Mesothelial cell of epicardium (in vitro differentiated cells): ENCODE results near the gene CDK6. TPM values are rescaled to one million over a fixed set of nuclear protein-coding genes. Genes with fewer than 3 reads are reported as not detected.
A peak's percentile ranks its signal among the peaks of the same experiment; 100 is the strongest.

Experiments
- DNase-seq, 2 experiments: peaks; one replicate each; pipeline ENCODE4 v3.0.0; 2021; ENCODE audit warnings: low spot score in 2 of 2; ENCODE audit not compliant: unreplicated experiment in 2 of 2
- H3K27ac Mint-ChIP-seq: 2 replicates; pipeline ENCODE4 v1.8.0; 2021; ENCODE audit warnings: mixed read lengths
- H3K27me3 Mint-ChIP-seq: 2 replicates; pipeline ENCODE4 v1.8.0; 2021; ENCODE audit warnings: low read depth, mixed read lengths
- H3K36me3 Mint-ChIP-seq: 2 replicates; pipeline ENCODE4 v1.8.0; 2021; ENCODE audit warnings: mixed read lengths
- H3K4me1 Mint-ChIP-seq: 2 replicates; pipeline ENCODE4 v1.8.0; 2021; ENCODE audit warnings: mixed read lengths
- H3K4me3 Mint-ChIP-seq: 2 replicates; pipeline ENCODE4 v1.8.0; 2021; ENCODE audit warnings: mild to moderate bottlenecking, moderate library complexity, mixed read lengths
- H3K9me3 Mint-ChIP-seq: 2 replicates; pipeline ENCODE4 v1.8.0; 2021; ENCODE audit warnings: mixed read lengths
- CTCF ChIP-seq: fragments of 200-600 bp; sonication (generic); IDR thresholded peaks from one replicate; pipeline ENCODE4 v1.5.0; 2021; ENCODE audit warnings: antibody characterized with exemption; ENCODE audit not compliant: unreplicated experiment
- total RNA-seq: library from RNA; stranded (reverse); gene quantifications from 3 replicates; pipeline ENCODE4 v1.2.1, GENCODE V29; 2021

CDK6 gene
- total RNA-seq, 1 donor from 2014 or later, result 138 TPM

- Mint-ChIP-seq H3K27me3 (no peaks in the 10 kb centered on the region), H3K9me3 (peaks cover 8% of the 10 kb centered on the region), H3K4me1 (peaks cover 6% of the 10 kb centered on the region), H3K27ac (no peak overlapping the region), H3K4me3 (no peak overlapping the region), H3K36me3 (peaks cover 19% of the 10 kb centered on the region)
- DNase-seq, result no peak
- TF ChIP-seq CTCF, result no peak
Measured at GRCh38 chr7:92730808-92731207, 105.6 kb downstream of the CDK6 start.

GRCh38 chr7:92729751-92730150, 106.6 kb downstream of the CDK6 start:
- Mint-ChIP-seq H3K27me3 (no peaks in the 10 kb centered on the region), H3K27ac (peak overlapping the region; percentile 71), H3K4me1 (peaks cover 6% of the 10 kb centered on the region), H3K36me3 (peaks cover 26% of the 10 kb centered on the region), H3K9me3 (peaks cover 8% of the 10 kb centered on the region), H3K4me3 (no peak overlapping the region)
- DNase-seq, result no peak
- no peak for TF ChIP-seq CTCF

- Mint-ChIP-seq H3K27ac (peak overlapping the region; percentile 59), H3K9me3 (peaks cover 8% of the 10 kb centered on the region), H3K27me3 (no peaks in the 10 kb centered on the region), H3K36me3 (peaks cover 25% of the 10 kb centered on the region), H3K4me3 (no peak overlapping the region), H3K4me1 (peaks cover 9% of the 10 kb centered on the region)
- TF ChIP-seq CTCF, result no peak
- DNase-seq, result no peak
Measured at GRCh38 chr7:92729172-92729571, 107.2 kb downstream of the CDK6 start.

GRCh38 chr7:92727755-92728154, 108.6 kb downstream of the CDK6 start:
- Mint-ChIP-seq H3K4me3 (no peak overlapping the region), H3K36me3 (peaks cover 20% of the 10 kb centered on the region), H3K27me3 (no peaks in the 10 kb centered on the region), H3K9me3 (peaks cover 4% of the 10 kb centered on the region), H3K27ac (peak overlapping the region; percentile 31), H3K4me1 (peaks cover 23% of the 10 kb centered on the region)
- DNase-seq, result no peak
- TF ChIP-seq CTCF, result no peak

- no peak for TF ChIP-seq CTCF
- peaks cover 23% of the 10 kb centered on the region for H3K36me3 Mint-ChIP-seq
- no peak for DNase-seq
- H3K27me3 Mint-ChIP-seq, result no peaks in the 10 kb centered on the region
- H3K27ac Mint-ChIP-seq, result peak overlapping the region; percentile 52
- peaks cover 28% of the 10 kb centered on the region for H3K4me1 Mint-ChIP-seq
- no peak overlapping the region for H3K4me3 Mint-ChIP-seq
- H3K9me3 Mint-ChIP-seq, result no peaks in the 10 kb centered on the region
Measured at GRCh38 chr7:92725161-92725925, 111.0 kb downstream of the CDK6 start.
